Neural crest cell (in vitro differentiated cells): ENCODE measurements around the gene RPL32. TPM values are rescaled to one million over a fixed set of nuclear protein-coding genes. Genes with fewer than 3 reads are reported as not detected.

Source experiments
- DNase-seq: peaks from one replicate; pipeline ENCODE4 v3.0.0; 2021; ENCODE audit warnings: low read depth, mixed read lengths, low spot score
- H3K27ac Mint-ChIP-seq: one replicate; pipeline ENCODE4 v1.8.0; 2021; ENCODE audit warnings: mild to moderate bottlenecking, mixed read lengths; ENCODE audit not compliant: unreplicated experiment
- H3K27me3 Mint-ChIP-seq: 2 replicates; pipeline ENCODE4 v1.8.0; 2021; ENCODE audit warnings: low read depth, mild to moderate bottlenecking, mixed read lengths
- H3K36me3 Mint-ChIP-seq: 2 replicates; pipeline ENCODE4 v1.8.0; 2021; ENCODE audit warnings: low read depth, mild to moderate bottlenecking, mixed read lengths
- H3K4me1 Mint-ChIP-seq: 2 replicates; pipeline ENCODE4 v1.8.0; 2021; ENCODE audit warnings: mixed read lengths
- H3K4me3 Mint-ChIP-seq: one replicate; pipeline ENCODE4 v1.8.0; 2021; ENCODE audit warnings: mild to moderate bottlenecking, mixed read lengths
- H3K9me3 Mint-ChIP-seq: 2 replicates; pipeline ENCODE4 v1.8.0; 2021; ENCODE audit warnings: mixed read lengths
- CTCF ChIP-seq: fragments of 200-600 bp; sonication (generic); conservative IDR thresholded peaks from 2 replicates; pipeline ENCODE4 v1.5.0; 2021; ENCODE audit warnings: antibody characterized with exemption, mild to moderate bottlenecking
- total RNA-seq: library from RNA; stranded (reverse); gene quantifications from 2 replicates; pipeline ENCODE4 v1.2.1, GENCODE V29; 2021

The RPL32 gene
- total RNA-seq, 1 donor from 2014 or later, result 1,918 TPM

GRCh38 chr3:12838179-12838965 is 3.0 kb downstream of the RPL32 start:
- TF ChIP-seq CTCF, result no peak
- Mint-ChIP-seq H3K27me3 (no peaks in the 10 kb centered on the region), H3K4me3 (peak overlapping the region; percentile 100), H3K9me3 (no peaks in the 10 kb centered on the region), H3K27ac (peak overlapping the region; percentile 38), H3K36me3 (peaks cover 43% of the 10 kb centered on the region), H3K4me1 (peaks cover 50% of the 10 kb centered on the region)
- no peak for DNase-seq

- H3K36me3 Mint-ChIP-seq, result peaks cover 50% of the 10 kb centered on the region
- no peak overlapping the region for H3K27ac Mint-ChIP-seq
- no peak for DNase-seq
- TF ChIP-seq CTCF, result no peak
- H3K4me1 Mint-ChIP-seq, result peaks cover 57% of the 10 kb centered on the region
- peak overlapping the region; percentile 100 for H3K4me3 Mint-ChIP-seq
- H3K9me3 Mint-ChIP-seq, result no peaks in the 10 kb centered on the region
- no peaks in the 10 kb centered on the region for H3K27me3 Mint-ChIP-seq
Observed at GRCh38 chr3:12837295-12837986, 3.9 kb downstream of the RPL32 start.

DNA sequence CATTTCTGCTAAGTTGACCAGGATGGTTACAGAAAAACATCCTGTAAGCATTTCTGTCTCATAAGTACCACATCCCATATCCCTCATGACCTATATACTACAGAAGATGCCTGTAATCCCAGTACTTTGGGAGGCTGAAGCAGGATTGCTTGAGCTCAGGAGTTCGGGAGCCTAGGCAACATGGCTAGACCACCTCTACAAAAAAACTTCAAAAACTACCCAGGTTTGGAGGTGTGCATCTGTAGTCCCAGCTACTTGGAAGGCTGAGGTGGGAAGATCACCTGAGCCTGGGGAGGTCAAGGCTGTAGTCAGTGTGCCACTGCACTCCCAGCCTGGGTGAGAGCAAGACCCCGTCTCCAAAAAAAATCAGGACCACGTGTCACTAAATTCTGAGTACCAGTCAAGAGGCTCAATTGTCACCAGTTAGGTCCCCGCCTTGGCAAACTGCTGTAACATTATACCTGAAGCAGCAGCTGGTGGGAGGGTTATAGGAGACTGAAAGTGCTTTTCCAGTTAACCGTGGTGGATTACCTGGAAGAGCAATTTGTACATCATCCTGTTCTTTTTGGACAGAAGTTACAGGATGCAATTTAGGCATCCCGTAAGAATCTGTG is 6.2 kb downstream of the RPL32 start:
- H3K27ac Mint-ChIP-seq, result no peak overlapping the region
- no peak for TF ChIP-seq CTCF
- H3K27me3 Mint-ChIP-seq, result no peaks in the 10 kb centered on the region
- H3K4me1 Mint-ChIP-seq, result peaks cover 47% of the 10 kb centered on the region
- H3K4me3 Mint-ChIP-seq, result peak overlapping the region; percentile 59
- peaks cover 41% of the 10 kb centered on the region for H3K36me3 Mint-ChIP-seq
- no peaks in the 10 kb centered on the region for H3K9me3 Mint-ChIP-seq
- DNase-seq, result no peak

DNA sequence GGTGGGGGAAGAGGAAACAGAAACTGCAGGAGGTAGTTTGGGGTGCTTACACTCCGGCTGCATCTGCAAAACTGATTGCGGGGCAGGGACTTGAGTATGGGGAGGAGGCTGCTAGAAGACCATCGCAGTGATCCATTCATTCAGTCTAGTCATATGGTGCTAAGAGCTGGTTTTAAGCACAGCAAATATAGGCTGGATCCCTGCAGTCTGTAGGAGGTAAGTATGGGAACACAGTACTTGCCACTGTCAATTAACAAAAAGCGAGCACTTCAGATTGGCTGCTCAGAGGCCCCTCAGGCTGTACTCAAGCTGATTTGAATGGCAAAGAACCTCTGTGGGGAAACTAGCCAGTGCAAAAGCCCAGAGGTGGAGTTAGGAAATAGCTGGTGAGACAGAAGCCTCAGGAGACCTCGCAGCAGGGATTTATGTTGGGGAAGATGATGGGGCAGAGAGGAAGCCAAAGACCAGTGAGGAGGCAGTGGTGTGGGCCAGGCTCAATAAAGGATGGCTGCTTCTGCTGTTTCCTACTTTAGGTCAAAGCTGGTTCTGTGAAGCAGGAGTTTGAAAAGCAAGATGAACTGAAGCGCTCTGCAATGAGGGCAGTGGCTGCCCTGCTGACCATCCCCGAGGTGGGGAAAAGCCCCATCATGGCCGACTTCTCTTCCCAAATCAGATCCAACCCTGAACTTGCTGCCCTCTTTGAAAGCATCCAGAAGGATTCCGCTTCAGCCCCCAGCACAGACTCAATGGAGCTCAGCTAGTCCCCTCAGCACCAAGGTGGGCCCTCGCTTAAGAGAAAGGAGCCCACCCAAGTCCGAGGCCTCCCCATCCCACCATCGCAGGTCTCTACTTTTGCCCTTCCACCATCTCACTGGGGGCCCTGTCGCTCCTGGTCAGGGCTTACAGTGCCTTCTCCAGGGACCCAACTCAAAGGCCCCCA is 7.9 kb downstream of the RPL32 start:
- peak overlapping the region; percentile 66 for H3K4me3 Mint-ChIP-seq
- DNase-seq, result no peak
- H3K27ac Mint-ChIP-seq, result peak overlapping the region; percentile 15
- no peaks in the 10 kb centered on the region for H3K9me3 Mint-ChIP-seq
- H3K27me3 Mint-ChIP-seq, result no peaks in the 10 kb centered on the region
- H3K4me1 Mint-ChIP-seq, result peaks cover 30% of the 10 kb centered on the region
- H3K36me3 Mint-ChIP-seq, result peaks cover 29% of the 10 kb centered on the region
- TF ChIP-seq CTCF, result no peak
